Sigmoid colon (tissue), 7 donors: ENCODE data around the gene RBM26. TPM values are rescaled to one million over a fixed set of nuclear protein-coding genes. Genes with fewer than 3 reads are reported as not detected.

ENCODE experiments used
- DNase-seq: peaks from one replicate; pipeline ENCODE4 v3.0.0-alpha.2; 2019
- H3K27ac ChIP-seq, 4 donors: fragments of 200-600 bp; sonication (generic); one replicate each; pipeline ENCODE4 v1.5.1; 2016 to 2019; ENCODE audit warnings: mild to moderate bottlenecking in 1 of 4
- H3K27me3 ChIP-seq, 3 donors: fragments of 200-600 bp; sonication (generic); one replicate each; pipeline ENCODE4 v1.5.1; 2019; ENCODE audit warnings: mild to moderate bottlenecking in 1 of 3
- H3K36me3 ChIP-seq, 4 donors: fragments of 200-600 bp; sonication (generic); one replicate each; pipeline ENCODE4 v1.5.1; 2016 to 2019
- H3K4me1 ChIP-seq, 4 donors: fragments of 200-600 bp; sonication (generic); one replicate each; pipeline ENCODE4 v1.5.1; 2017 to 2019
- H3K4me3 ChIP-seq, 4 donors: fragments of 200-600 bp; sonication (generic); one replicate each; pipeline ENCODE4 v1.5.1; 2017 to 2019; ENCODE audit warnings: mild to moderate bottlenecking in 2 of 4, moderate library complexity in 1 of 4
- H3K9me3 ChIP-seq, 4 donors: fragments of 200-600 bp in 3 of 4; sonication (generic) in 3 of 4; one replicate each; pipeline versions ENCODE4 v1.5.1 to v1.6.1; 2013 to 2019
- CTCF ChIP-seq, 4 experiments: fragments of 450-650 bp in 3 of 4; fragments of 200-600 bp in 1 of 4; IDR thresholded peaks; one replicate each; pipeline ENCODE4 v1.5.1; 2016 to 2019; ENCODE audit warnings: antibody characterized with exemption in 4 of 4, mild to moderate bottlenecking in 3 of 4, moderate library complexity in 2 of 4
- EP300 ChIP-seq, 4 donors: sonication (generic); formaldehyde crosslinking; IDR thresholded peaks; one replicate each; pipeline ENCODE4 v1.6.1; 2017; ENCODE audit warnings: antibody characterized with exemption in 4 of 4
- POLR2A ChIP-seq, 2 donors: fragments of 450-650 bp; IDR thresholded peaks; one replicate each; pipeline ENCODE4 v1.6.1; 2016; ENCODE audit warnings: antibody characterized with exemption in 2 of 2, mild to moderate bottlenecking in 2 of 2, moderate library complexity in 2 of 2
- POLR2AphosphoS5 ChIP-seq, 4 donors: sonication (generic); formaldehyde crosslinking; IDR thresholded peaks; one replicate each; pipeline ENCODE4 v1.6.1; 2017; ENCODE audit warnings: antibody characterized with exemption in 4 of 4
- WGBS, 2 donors: extraction: QIAGEN DNeasy Blood & Tissue Kit; methylation state at CpG; one replicate each; pipeline ENCODE4 v1.1.7; 2013; 5-methylcytosine and 5-hydroxymethylcytosine counted together
- intact Hi-C: fragments of 100-400 bp; cut with DNase I; formaldehyde crosslinking; loops from one replicate; pipeline ENCODE4 v1.15.1; 2023
- polyA plus RNA-seq, 3 donors: library from polyadenylated mRNA; stranded (reverse); fragments of 200-250 nt; gene quantifications; one replicate each; pipeline ENCODE4 v1.2.3, GENCODE V29; 2013
- total RNA-seq, 4 donors: library from RNA; depleted of rRNA; stranded (reverse); fragments of >200 nt; gene quantifications; one replicate each; pipeline ENCODE4 v1.1.0, GENCODE V29; 2016
- donor health status: healthy with polysubstance abuse.
- donor health status: Bipolar disorder and iron deficiency.
- donor health status: healthy.

RBM26 gene
- total and polyA plus RNA-seq, 7 donors: 4.8 to 47.4 (median 29.6) TPM

- no peaks in the 10 kb centered on the region for H3K9me3 ChIP-seq
- H3K4me3 ChIP-seq: no peak overlapping the region
- WGBS, 2 donors: 44 to 77% methylated on average over 14 of the region's 14 CpGs
- DNase-seq: no peak
- no peaks in the 10 kb centered on the region for H3K27me3 ChIP-seq
- H3K27ac ChIP-seq: no peak overlapping the region
- TF ChIP-seq POLR2AphosphoS5 (IDR thresholded peaks at IDR 0.05) (no peak), EP300 (IDR thresholded peaks at IDR 0.05) (no peak), POLR2A (IDR thresholded peaks at IDR 0.05) (no peak), CTCF (IDR thresholded peaks at IDR 0.05) (no peak)
- H3K36me3 ChIP-seq: peaks cover 0 to 11% (median 0%) of the 10 kb centered on the region in 4 donors
- intact Hi-C loops: no loop called here
- H3K4me1 ChIP-seq: peaks cover 0 to 32% (median 20%) of the 10 kb centered on the region in 4 donors
These were observed 12.3 kb downstream of the RBM26 start for GRCh38 chr13:79393564-79394249.

GRCh38 chr13:79392882-79393563, 13.0 kb downstream of the RBM26 start:
- Histone ChIP-seq H3K4me1 (peaks cover 0 to 28% (median 17%) of the 10 kb centered on the region in 4 donors), H3K36me3 (peaks cover 0 to 10% (median 0%) of the 10 kb centered on the region in 4 donors), H3K27me3 (no peaks in the 10 kb centered on the region), H3K27ac (no peak overlapping the region), H3K9me3 (no peaks in the 10 kb centered on the region), H3K4me3 (no peak overlapping the region)
- no peak for DNase-seq
- TF ChIP-seq EP300 (IDR thresholded peaks at IDR 0.05): no peak
- TF ChIP-seq CTCF (IDR thresholded peaks at IDR 0.05): no peak
- no peak for TF ChIP-seq POLR2A (IDR thresholded peaks at IDR 0.05)
- TF ChIP-seq POLR2AphosphoS5 (IDR thresholded peaks at IDR 0.05): no peak
- WGBS, 2 donors: 77% methylated on average over 6 of the region's 6 CpGs
- intact Hi-C loops: no loop called here

- Histone ChIP-seq H3K27me3 (no peaks in the 10 kb centered on the region), H3K36me3 (no peaks in the 10 kb centered on the region), H3K27ac (no peak overlapping the region), H3K4me1 (peaks cover 0 to 38% (median 29%) of the 10 kb centered on the region in 4 donors), H3K4me3 (no peak overlapping the region), H3K9me3 (no peaks in the 10 kb centered on the region)
- no peak for DNase-seq
- intact Hi-C loops: no loop called here
- 72 to 90% methylated on average over 1 of the region's 1 CpG for WGBS, 2 donors
- no peak for TF ChIP-seq EP300 (IDR thresholded peaks at IDR 0.05)
These were observed 17.0 kb downstream of the RBM26 start for GRCh38 chr13:79389026-79389425.

- DNase-seq: no peak
- H3K9me3 ChIP-seq: no peaks in the 10 kb centered on the region
- H3K27ac ChIP-seq: no peak overlapping the region
- H3K27me3 ChIP-seq: no peaks in the 10 kb centered on the region
- no peak for TF ChIP-seq POLR2AphosphoS5 (IDR thresholded peaks at IDR 0.05)
- no peak for TF ChIP-seq EP300 (IDR thresholded peaks at IDR 0.05)
- TF ChIP-seq POLR2A (IDR thresholded peaks at IDR 0.05): no peak
- no peak for TF ChIP-seq CTCF (IDR thresholded peaks at IDR 0.05)
- H3K4me3 ChIP-seq: no peak overlapping the region
- no peaks in the 10 kb centered on the region for H3K36me3 ChIP-seq
- H3K4me1 ChIP-seq: peaks cover 0 to 27% (median 18%) of the 10 kb centered on the region in 4 donors
- 79 to 87% methylated on average over 4 of the region's 4 CpGs for WGBS, 2 donors
- intact Hi-C loops: no loop called here
These were observed 18.2 kb downstream of the RBM26 start for GRCh38 chr13:79387853-79388252.

GRCh38 chr13:79386125-79386826, 19.8 kb downstream of the RBM26 start:
- WGBS, 2 donors: 87 to 90% methylated on average over 1 of the region's 1 CpG
- peaks cover 0 to 33% (median 20%) of the 10 kb centered on the region in 4 donors for H3K4me1 ChIP-seq
- TF ChIP-seq CTCF (IDR thresholded peaks at IDR 0.05): no peak
- no peak for TF ChIP-seq EP300 (IDR thresholded peaks at IDR 0.05)
- TF ChIP-seq POLR2AphosphoS5 (IDR thresholded peaks at IDR 0.05): no peak
- TF ChIP-seq POLR2A (IDR thresholded peaks at IDR 0.05): no peak
- intact Hi-C loops: no loop called here
- no peaks in the 10 kb centered on the region for H3K9me3 ChIP-seq
- no peak overlapping the region for H3K4me3 ChIP-seq
- DNase-seq: no peak
- no peaks in the 10 kb centered on the region for H3K36me3 ChIP-seq
- H3K27ac ChIP-seq: no peak overlapping the region
- H3K27me3 ChIP-seq: no peaks in the 10 kb centered on the region
